Retinal pigment epithelial cell (primary cell): Measurements from ENCODE around the gene DNAJC25.

Experiments
- DNase-seq: peaks from one replicate; pipeline ENCODE4 v3.0.0-alpha.2; 2010; ENCODE audit warnings: low read depth
- H3K4me3 ChIP-seq: 2 replicates; pipeline ENCODE4 v1.5.1; 2011; ENCODE audit warnings: mild to moderate bottlenecking, low read length, control low read depth, moderate library complexity
- CTCF ChIP-seq: conservative IDR thresholded peaks from 2 replicates; pipeline ENCODE4 v1.5.1; 2011; ENCODE audit warnings: low read depth, low read length, control low read depth, inconsistent platforms

DNAJC25 gene

GRCh38 chr9:111649016-111649415 lies 17.9 kb downstream of the DNAJC25 start:
- TF ChIP-seq CTCF = no peak
- DNase-seq = no peak
- no peak overlapping the region for H3K4me3 ChIP-seq

DNA sequence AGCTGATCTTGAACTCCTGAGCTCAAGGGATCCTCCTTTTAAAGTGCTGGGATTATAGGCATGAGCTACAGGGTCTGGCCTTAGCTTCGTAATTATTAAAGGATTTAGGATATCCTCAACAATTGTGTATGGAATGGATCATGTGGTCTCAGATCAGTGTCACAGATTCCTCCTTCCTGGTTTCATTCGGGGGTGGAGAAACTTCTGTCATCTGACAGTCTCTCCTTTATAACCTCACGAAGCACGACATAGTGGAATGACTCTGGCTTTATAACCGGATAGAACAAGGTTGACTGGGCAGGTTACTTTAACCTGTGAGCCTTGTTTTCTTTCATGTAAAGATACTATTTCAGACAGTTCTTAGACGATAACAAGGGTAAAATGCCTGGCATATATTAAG lies 25.9 kb downstream of the DNAJC25 start:
- TF ChIP-seq CTCF = no peak
- DNase-seq = peak; percentile 56
- no peak overlapping the region for H3K4me3 ChIP-seq

- TF ChIP-seq CTCF = no peak
- no peak overlapping the region for H3K4me3 ChIP-seq
- DNase-seq = no peak
Measured at GRCh38 chr9:111658943-111659342, 27.8 kb downstream of the DNAJC25 start.

DNA sequence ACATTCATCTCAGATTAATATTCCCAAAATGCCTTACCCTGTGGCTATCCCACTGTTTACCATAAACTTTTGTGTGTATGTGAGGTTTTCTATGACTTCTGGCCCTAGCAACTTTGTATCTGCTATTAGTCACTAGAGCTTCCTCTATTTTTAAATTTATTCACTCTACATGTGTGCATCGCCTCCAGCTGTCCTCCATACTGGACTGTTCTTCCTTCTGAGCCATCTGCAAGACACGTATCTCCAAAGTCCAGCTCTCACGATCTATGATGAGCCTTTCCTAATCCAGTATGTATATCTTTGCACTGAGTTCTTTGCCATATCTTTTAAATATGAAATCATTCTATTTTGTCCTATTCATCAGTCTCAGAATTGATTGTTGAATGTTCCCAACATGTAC lies 28.6 kb downstream of the DNAJC25 start:
- H3K4me3 ChIP-seq = no peak overlapping the region
- no peak for TF ChIP-seq CTCF
- DNase-seq = no peak

GRCh38 chr9:111661150-111661801 lies 30.1 kb downstream of the DNAJC25 start, which contains the start of gene GNG10:
GNG10 (plus strand) TSS chr9:111661605; CDS start chr9:111661635, 30 bp downstream.
- no peak for TF ChIP-seq CTCF
- H3K4me3 ChIP-seq = peak within 1 kb of the TSS; percentile 78
- no peak for DNase-seq

- H3K4me3 ChIP-seq = peak overlapping the region; percentile 78
- no peak for DNase-seq
- TF ChIP-seq CTCF = no peak
Measured at GRCh38 chr9:111661802-111662521, 30.8 kb downstream of the DNAJC25 start.
